Fibroblast of upper back skin (primary cell): ENCODE measurements around the gene LRRC37A.
"Not testable (repeated sequence)": the region's sequence is repeated elsewhere in the genome, so short reads cannot be mapped to it uniquely, and the experiment has no call there.

Experiments
- DNase-seq: peaks from one replicate; pipeline ENCODE4 v3.0.0-alpha.2; 2013

Gene LRRC37A

DNA sequence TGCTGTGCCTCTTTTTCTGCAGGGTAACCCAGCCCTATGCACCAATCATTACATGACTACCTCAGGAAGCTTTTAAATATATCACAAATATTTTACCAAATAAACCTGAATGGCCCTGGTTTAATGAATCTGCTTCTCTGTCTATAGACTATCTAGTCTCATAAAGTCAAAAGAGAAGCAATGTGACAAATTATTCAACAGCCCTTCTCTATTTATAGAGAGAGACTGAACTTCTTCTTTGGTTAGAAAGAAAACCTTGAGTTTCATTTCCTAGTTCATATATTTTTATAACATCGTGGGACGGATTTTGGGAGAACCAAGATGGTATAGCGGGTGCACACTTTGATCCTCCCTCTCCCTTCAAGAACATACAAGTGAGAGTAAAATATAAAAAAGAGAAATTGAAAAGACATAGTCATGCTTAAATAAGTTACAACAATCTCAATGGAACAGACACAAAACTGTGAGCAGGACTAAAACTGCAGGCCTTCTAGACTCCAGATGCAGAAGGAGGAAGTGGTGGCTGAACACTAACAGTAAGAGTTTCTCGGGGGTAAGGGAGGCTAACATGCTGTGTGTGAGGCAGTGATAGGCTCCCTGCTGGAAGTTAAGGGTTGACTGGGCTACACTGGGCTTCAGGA is 3.9 kb upstream of the LRRC37A start:
- DNase-seq = not testable (repeated sequence)

- DNase-seq = not testable (repeated sequence)
Observed at GRCh38 chr17:46291618-46292017, 3.3 kb upstream of the LRRC37A start.

DNA sequence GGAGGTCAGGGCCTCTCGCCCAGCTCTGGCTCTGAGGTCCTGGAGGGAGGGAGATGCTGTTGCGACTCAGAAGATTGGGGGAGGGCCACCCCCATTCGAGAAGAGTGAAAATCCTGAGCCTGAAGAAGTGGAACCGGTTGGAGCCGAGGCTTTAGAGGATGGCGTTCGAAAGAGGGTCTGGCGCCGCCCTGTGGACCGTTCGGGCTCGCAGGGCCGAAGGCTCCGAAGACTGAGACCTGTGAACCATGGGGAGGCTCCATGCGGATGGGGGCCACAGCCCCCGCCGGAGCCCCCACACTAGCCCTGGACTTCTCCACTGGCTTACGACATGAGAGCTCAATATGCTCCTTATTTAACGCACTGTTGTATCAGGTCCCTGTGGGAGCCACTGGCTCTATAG is 46.3 kb downstream of the LRRC37A start:
- not testable (repeated sequence) for DNase-seq

- DNase-seq = not testable (repeated sequence)
Observed at GRCh38 chr17:46342131-46342530, 47.2 kb downstream of the LRRC37A start.

DNA sequence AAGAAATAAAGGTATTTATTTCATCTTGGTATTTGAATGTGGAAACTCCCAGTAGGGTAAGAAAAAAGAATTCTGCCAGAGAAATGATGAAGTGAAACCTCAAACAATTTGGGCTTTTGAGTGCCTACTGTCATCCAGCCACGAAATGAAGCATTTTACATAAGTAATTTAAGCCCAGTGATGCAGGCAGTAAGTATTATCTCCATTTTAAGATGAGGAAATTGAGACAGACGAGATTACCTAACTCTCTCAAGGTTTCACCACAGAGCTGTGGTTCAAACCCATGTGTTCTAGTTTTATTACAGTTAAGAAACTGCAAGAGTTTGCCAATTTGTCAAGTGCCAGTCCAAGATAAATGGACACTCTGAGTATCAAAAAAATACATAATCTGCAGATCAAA is 53.4 kb downstream of the LRRC37A start:
- DNase-seq = not testable (repeated sequence)

DNA sequence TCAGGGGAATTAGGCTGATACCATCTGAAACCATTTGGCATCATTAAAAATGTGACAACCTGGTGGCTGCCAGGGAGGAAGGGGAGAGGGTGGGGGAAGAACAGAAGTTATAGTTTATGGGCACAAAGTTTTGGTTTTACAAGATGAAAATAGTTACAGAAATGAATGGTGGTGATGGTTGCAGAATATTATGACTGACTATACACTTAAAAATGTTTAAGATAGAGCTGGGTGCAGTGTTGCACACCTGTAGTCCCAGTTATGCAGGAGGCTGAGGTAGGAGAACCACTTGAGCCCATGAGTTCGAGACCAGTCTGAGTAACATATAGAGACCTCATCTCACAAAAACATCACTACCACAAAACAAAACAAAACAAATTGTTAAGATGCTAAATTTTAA is 54.1 kb downstream of the LRRC37A start:
- not testable (repeated sequence) for DNase-seq

GRCh38 chr17:46353856-46354255 is 58.9 kb downstream of the LRRC37A start:
- not testable (repeated sequence) for DNase-seq

- not testable (repeated sequence) for DNase-seq
Observed at GRCh38 chr17:46361145-46361735, 66.3 kb downstream of the LRRC37A start.

- DNase-seq = not testable (repeated sequence)
Observed at GRCh38 chr17:46361755-46362154, 66.8 kb downstream of the LRRC37A start, which contains the start of gene ARL17B. Gene ARL17B, minus strand, starts transcription at chr17:46361766. Its CDS starts 3,369 bp downstream, at chr17:46358397.

GRCh38 chr17:46367520-46367919 is 72.6 kb downstream of the LRRC37A start:
- DNase-seq = not testable (repeated sequence)

DNA sequence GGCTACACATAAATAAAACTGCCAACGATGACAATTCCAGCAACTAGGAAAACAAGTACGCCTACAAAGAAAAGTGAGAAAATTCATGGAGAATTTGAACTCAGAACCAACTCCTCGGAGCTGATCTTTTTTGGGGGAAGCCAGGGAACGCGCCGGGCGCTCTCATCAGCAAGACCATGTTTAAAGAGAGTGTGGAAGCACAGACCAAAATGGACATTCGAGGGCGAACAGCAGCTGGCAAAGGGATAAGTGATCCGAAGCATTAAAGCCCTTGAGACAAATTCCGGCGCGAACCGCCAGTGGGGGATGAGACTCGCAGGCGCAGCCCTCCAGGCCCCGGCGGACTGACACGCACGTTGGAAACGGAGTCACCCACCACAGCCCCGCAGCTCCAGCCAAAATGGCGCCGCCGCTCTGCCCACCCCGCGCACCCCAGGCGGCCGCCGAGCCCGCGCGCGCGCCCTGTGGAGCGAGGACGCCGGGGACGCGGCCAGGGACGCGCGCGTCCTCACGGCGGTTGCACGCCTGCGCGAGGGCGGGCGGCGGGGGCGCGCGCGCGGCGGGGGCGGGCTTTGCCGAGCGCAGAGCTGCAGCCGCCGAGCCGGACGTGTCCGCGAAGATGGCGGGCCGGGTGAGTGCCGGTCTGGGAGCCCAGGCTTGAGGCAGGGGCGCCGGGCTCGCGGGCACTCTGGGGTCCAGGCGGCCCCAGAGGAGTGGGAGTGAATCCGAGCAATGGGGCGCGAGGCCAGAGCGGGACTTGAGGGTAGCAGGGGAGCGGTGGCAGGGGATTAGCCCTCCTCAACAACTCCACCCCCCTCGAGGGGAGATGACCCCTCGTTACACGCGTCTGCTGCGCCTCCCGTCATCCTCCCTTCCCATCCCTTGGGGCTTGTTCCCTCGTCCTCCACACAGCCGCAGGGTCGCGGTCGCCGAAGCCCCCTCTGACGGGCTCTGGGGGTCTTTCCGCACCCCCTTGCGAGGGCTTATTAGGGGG is 77.6 kb downstream of the LRRC37A start:
- DNase-seq = not testable (repeated sequence)

GRCh38 chr17:46373418-46373817 is 78.5 kb downstream of the LRRC37A start:
- DNase-seq = not testable (repeated sequence)

- not testable (repeated sequence) for DNase-seq
Observed at GRCh38 chr17:46383118-46383517, 88.2 kb downstream of the LRRC37A start.

DNA sequence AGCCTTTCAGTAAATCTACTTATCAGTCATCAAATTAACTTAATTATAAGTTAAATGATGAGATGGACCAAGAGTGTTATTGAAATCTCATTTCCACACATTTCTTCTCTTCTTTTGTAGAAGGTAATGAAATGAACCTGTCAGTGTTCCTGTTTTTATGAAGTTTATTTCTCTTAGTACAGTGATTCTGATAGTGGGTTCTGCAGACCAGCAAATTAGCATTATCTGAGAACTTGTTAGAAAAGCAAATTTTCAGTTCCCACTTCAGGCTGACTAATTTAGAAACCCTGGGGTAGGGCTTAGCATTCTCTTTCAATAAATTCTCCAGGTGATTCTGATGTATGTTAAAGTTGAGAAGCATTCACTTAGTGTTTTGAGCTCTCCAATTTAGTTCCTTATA is 90.6 kb downstream of the LRRC37A start:
- DNase-seq = not testable (repeated sequence)
